Hepatocyte (in vitro differentiated cells): ENCODE measurements around the gene ZNRF1. TPM values are rescaled to one million over a fixed set of nuclear protein-coding genes. Genes with fewer than 3 reads are reported as not detected.

Experiments used
- DNase-seq: peaks from one replicate; pipeline ENCODE4 v3.0.0-alpha.2; 2016; ENCODE audit warnings: low spot score
- H2AFZ ChIP-seq: fragments of 200-600 bp; sonication (generic); 2 replicates; pipeline ENCODE4 v1.6.0; 2016; ENCODE audit warnings: antibody characterized with exemption, mild to moderate bottlenecking
- H3K27ac ChIP-seq: fragments of 200-600 bp; sonication (generic); 2 replicates; pipeline ENCODE4 v1.5.1; 2016; ENCODE audit warnings: mild to moderate bottlenecking
- H3K27me3 ChIP-seq: fragments of 200-600 bp; sonication (generic); 2 replicates; pipeline ENCODE4 v1.6.1; 2016
- H3K36me3 ChIP-seq: fragments of 200-600 bp; sonication (generic); replicated peaks from 2 replicates; pipeline ENCODE4 v1.5.1; 2016; ENCODE audit warnings: low read depth; ENCODE audit not compliant: insufficient read depth
- H3K4me1 ChIP-seq: fragments of 200-600 bp; sonication (generic); 2 replicates; pipeline ENCODE4 v1.5.1; 2016; ENCODE audit warnings: mild to moderate bottlenecking, moderate library complexity; ENCODE audit not compliant: insufficient read depth
- H3K4me2 ChIP-seq: fragments of 200-600 bp; sonication (generic); 2 replicates; pipeline ENCODE4 v1.6.0; 2016
- H3K4me3 ChIP-seq: fragments of 200-600 bp; sonication (generic); 2 replicates; pipeline ENCODE4 v1.5.1; 2016; ENCODE audit warnings: mild to moderate bottlenecking
- H3K79me2 ChIP-seq: fragments of 200-600 bp; sonication (generic); 2 replicates; pipeline ENCODE4 v1.6.0; 2017; ENCODE audit warnings: mild to moderate bottlenecking
- H3K9me2 ChIP-seq: fragments of 200-600 bp; sonication (generic); replicated peaks from 2 replicates; pipeline ENCODE4 v1.6.0; 2017; ENCODE audit warnings: mild to moderate bottlenecking; ENCODE audit not compliant: insufficient read depth
- H3K9me3 ChIP-seq: fragments of 200-600 bp; sonication (generic); 2 replicates; pipeline ENCODE4 v1.5.1; 2016; ENCODE audit warnings: low read depth, mild to moderate bottlenecking
- H4K20me1 ChIP-seq: fragments of 200-600 bp; sonication (generic); 2 replicates; pipeline ENCODE4 v1.6.0; 2016; ENCODE audit warnings: mild to moderate bottlenecking; ENCODE audit not compliant: insufficient read depth, poor library complexity, severe bottlenecking
- EZH2 ChIP-seq: fragments of 200-600 bp; sonication (generic); IDR thresholded peaks from 2 replicates; pipeline ENCODE4 v1.6.1; 2016; ENCODE audit warnings: antibody characterized with exemption, mild to moderate bottlenecking, borderline replicate concordance
- EZH2phosphoT487 ChIP-seq: fragments of 200-600 bp; sonication (generic); IDR thresholded peaks from one replicate; pipeline ENCODE4 v1.6.1; 2018; ENCODE audit warnings: antibody characterized with exemption, mild to moderate bottlenecking, low read depth, moderate library complexity; ENCODE audit not compliant: unreplicated experiment, severe bottlenecking
- WGBS: methylation state at CpG from one replicate; pipeline ENCODE4 v1.1.6; 2016; ENCODE audit warnings: low lambda C conversion rate; ENCODE audit errors: missing lambda C conversion rate; 5-methylcytosine and 5-hydroxymethylcytosine counted together
- polyA plus RNA-seq: library from polyadenylated mRNA; unstranded; fragments of >200 nt; fragmentation: Nextera tagmentation; extraction: Ambion mirVana; gene quantifications from 2 replicates; pipeline ENCODE4 v1.2.1, GENCODE V29; 2016
- total RNA-seq: library from RNA; depleted of rRNA; stranded (reverse); fragments of >200 nt; gene quantifications from 2 replicates; pipeline ENCODE4 v1.2.3, GENCODE V29; 2014
- TF ChIP-seq, protein P1 (sequence below): fragments of 200-600 bp; sonication (generic); IDR thresholded peaks from 2 replicates; pipeline ENCODE4 v1.5.1; 2016; ENCODE audit warnings: antibody characterized with exemption, mild to moderate bottlenecking; ENCODE audit not compliant: poor library complexity

Gene ZNRF1
- total and polyA plus RNA-seq, 2 experiments from 2014 or later, result 23.0 to 46.5 TPM

DNA sequence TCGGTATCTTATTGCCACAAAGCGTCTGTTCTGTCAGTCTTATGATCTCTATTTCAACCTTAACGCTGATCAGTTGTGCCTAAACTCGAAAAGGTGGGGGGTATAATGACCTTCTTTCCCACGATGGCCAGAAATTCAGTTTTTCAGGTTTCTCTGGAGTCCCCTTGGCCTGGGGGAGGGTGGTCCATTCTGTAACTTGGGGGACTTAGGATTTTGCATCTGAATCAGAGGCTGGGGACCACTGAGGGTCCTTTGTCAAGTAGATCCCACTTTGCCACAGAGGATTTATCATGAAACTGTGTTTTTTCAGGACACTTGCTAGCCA lies 7.6 kb upstream of the ZNRF1 start:
- H3K4me1 ChIP-seq, result peaks cover 12% of the 10 kb centered on the region
- DNase-seq, result no peak
- TF ChIP-seq, protein P1, sequence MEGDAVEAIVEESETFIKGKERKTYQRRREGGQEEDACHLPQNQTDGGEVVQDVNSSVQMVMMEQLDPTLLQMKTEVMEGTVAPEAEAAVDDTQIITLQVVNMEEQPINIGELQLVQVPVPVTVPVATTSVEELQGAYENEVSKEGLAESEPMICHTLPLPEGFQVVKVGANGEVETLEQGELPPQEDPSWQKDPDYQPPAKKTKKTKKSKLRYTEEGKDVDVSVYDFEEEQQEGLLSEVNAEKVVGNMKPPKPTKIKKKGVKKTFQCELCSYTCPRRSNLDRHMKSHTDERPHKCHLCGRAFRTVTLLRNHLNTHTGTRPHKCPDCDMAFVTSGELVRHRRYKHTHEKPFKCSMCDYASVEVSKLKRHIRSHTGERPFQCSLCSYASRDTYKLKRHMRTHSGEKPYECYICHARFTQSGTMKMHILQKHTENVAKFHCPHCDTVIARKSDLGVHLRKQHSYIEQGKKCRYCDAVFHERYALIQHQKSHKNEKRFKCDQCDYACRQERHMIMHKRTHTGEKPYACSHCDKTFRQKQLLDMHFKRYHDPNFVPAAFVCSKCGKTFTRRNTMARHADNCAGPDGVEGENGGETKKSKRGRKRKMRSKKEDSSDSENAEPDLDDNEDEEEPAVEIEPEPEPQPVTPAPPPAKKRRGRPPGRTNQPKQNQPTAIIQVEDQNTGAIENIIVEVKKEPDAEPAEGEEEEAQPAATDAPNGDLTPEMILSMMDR, result no peak
- no peak for TF ChIP-seq EZH2
- no peak for TF ChIP-seq EZH2phosphoT487
- H3K4me2 ChIP-seq, result peak overlapping the region; percentile 57
- no peak overlapping the region for H3K4me3 ChIP-seq
- no peaks in the 10 kb centered on the region for H3K9me2 ChIP-seq
- 62% methylated on average over 5 of the region's 5 CpGs for WGBS
- peak overlapping the region; percentile 82 for H3K27ac ChIP-seq
- H3K9me3 ChIP-seq, result no peaks in the 10 kb centered on the region
- H3K79me2 ChIP-seq, result no peaks in the 10 kb centered on the region
- no peaks in the 10 kb centered on the region for H3K36me3 ChIP-seq
- H4K20me1 ChIP-seq, result no peaks in the 10 kb centered on the region
- H3K27me3 ChIP-seq, result no peaks in the 10 kb centered on the region
- no peak overlapping the region for H2AFZ ChIP-seq

DNA sequence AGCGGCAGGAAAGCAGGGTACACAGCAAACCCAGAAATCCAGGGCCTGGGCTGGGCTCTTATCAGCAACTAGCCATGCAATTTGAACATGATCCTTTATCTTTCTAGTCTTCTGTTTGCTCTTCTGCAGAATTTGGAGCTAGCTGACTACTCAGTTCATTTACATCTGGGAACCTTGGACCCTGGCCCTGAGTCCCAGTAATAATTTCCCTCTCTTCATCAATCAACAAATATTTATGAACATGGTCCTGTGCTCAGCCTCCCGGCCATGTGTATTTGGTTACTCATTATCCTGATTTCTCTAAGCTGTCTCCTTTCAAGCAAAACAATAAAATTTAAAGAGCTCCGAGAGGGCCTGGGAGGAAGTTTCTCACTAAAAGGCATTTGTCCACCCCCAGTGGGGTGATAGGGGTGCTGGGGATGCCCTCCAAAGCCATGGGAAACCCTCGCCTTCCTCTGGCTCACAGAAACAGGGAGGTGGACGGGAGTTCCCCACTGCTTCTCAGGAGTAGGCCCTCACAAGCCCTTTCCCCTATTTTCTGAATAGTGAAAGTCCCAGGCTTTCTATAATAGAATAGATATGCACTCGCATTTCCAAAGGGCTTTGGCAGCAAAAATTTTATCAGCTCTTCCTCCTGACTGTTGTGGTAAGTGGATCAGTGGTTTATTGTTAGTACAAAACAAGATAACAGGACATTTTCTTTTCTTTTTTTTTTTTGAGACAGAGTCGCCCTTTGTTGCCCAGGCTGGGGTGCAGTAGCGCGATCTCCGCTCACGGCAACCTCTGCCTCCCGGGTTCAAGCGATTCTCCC lies 7.0 kb upstream of the ZNRF1 start:
- Histone ChIP-seq H3K27me3 (no peaks in the 10 kb centered on the region), H3K9me2 (no peaks in the 10 kb centered on the region), H3K4me2 (peak overlapping the region; percentile 65), H3K36me3 (no peaks in the 10 kb centered on the region), H3K4me3 (no peak overlapping the region), H3K79me2 (no peaks in the 10 kb centered on the region), H3K4me1 (peaks cover 12% of the 10 kb centered on the region), H3K27ac (peak overlapping the region; percentile 82), H3K9me3 (no peaks in the 10 kb centered on the region), H4K20me1 (no peaks in the 10 kb centered on the region), H2AFZ (no peak overlapping the region)
- TF ChIP-seq EZH2phosphoT487 (no peak), EZH2 (no peak)
- TF ChIP-seq, protein P1, result no peak
- peak; percentile 76 for DNase-seq
- WGBS, result 41% methylated on average over 13 of the region's 13 CpGs

DNA sequence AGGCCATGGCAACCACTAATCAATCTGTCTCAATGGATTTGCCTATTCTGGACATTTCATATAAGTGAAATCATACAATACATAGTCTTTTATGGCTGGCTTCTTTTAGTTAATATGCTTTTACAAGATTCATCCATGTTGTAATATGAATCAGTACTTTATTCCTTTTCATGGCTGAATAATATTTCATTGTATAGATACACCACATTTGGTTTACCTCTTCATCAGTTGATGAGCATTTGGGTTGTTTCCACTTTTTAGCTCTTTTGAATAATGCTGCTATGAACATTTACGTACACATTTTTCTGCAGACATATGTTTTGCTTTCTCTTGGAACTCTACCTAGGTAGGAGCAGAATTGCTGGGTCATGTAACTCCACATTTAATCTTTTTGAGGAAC lies 2.8 kb upstream of the ZNRF1 start:
- Histone ChIP-seq H3K9me2 (no peaks in the 10 kb centered on the region), H3K36me3 (no peaks in the 10 kb centered on the region), H3K4me1 (peaks cover 18% of the 10 kb centered on the region), H4K20me1 (peaks cover 16% of the 10 kb centered on the region), H3K27ac (no peak overlapping the region), H3K79me2 (peaks cover 18% of the 10 kb centered on the region), H3K4me3 (no peak overlapping the region), H3K9me3 (no peaks in the 10 kb centered on the region), H3K27me3 (no peaks in the 10 kb centered on the region), H3K4me2 (no peak overlapping the region), H2AFZ (no peak overlapping the region)
- 100% methylated on average over 1 of the region's 1 CpG for WGBS
- TF ChIP-seq, protein P1, result no peak
- TF ChIP-seq EZH2 (no peak), EZH2phosphoT487 (no peak)
- DNase-seq, result no peak
